Measurements from ENCODE around the gene SLCO2A1. TPM values are rescaled to one million over a fixed set of nuclear protein-coding genes. Genes with fewer than 3 reads are reported as not detected.

Gene SLCO2A1
- total and polyA plus RNA-seq, 2 experiments from 2014 or later = 0.31 to 1.0 TPM

DNA sequence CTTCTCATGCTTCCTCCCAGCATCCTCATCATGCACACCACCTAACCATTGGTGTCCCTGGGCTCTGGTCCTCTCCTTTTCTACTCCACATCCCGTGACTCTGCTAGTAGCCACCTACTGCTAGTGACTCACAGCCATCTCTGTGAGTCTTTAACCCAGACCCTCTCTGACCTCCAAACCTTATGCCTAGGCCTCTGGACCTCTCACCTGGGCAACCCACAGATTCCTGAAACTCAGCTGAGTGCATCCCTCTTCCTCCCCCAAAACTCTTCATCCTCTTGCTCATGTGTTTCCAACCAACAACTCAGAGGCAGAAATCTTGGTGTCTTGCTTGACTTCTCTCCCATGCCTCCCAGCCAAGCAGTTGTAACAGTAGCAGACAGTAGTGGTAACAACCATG, 20.0 kb upstream of the SLCO2A1 start:
- Mint-ChIP-seq H3K27me3 (ENCODE audit: insufficient read depth, low read depth, poor library complexity) (peaks cover 10% of the 10 kb centered on the region), H3K27ac (no peak overlapping the region), H3K36me3 (ENCODE audit: low read depth) (peaks cover 9% of the 10 kb centered on the region; the same call in 1 of the 3 replicates), H3K9me3 (peaks cover 28% of the 10 kb centered on the region), H3K4me1 (no peaks in the 10 kb centered on the region), H3K4me3 (no peak overlapping the region)
- DNase-seq (ENCODE audit: low spot score) = no peak
- H4K20me1 ChIP-seq (replicated peaks; ENCODE audit: insufficient read depth) = no peaks in the 10 kb centered on the region
- H3K36me3 ChIP-seq (ENCODE audit: insufficient read depth) = peaks cover under 1% of the 10 kb centered on the region; the same call in 1 of the 2 replicates
- H3K4me3 ChIP-seq = no peak overlapping the region
- H3F3A ChIP-seq (replicated peaks; ENCODE audit: low read depth) = no peaks in the 10 kb centered on the region
- no peak for ATAC-seq
- no peak overlapping the region for H3K4me2 ChIP-seq
- peaks cover 3% of the 10 kb centered on the region; the same call in 1 of the 2 replicates for H3K9me2 ChIP-seq (ENCODE audit: insufficient read depth)
- no peaks in the 10 kb centered on the region for H3K79me2 ChIP-seq (replicated peaks; ENCODE audit: insufficient read depth)
- no peaks in the 10 kb centered on the region for H3K27me3 ChIP-seq (ENCODE audit: insufficient read depth)
- H2AFZ ChIP-seq = no peak overlapping the region
- no peaks in the 10 kb centered on the region for H3K4me1 ChIP-seq (ENCODE audit: insufficient read depth)
- TF ChIP-seq STAT1 (IDR thresholded peaks at IDR 0.05; ENCODE audit: unreplicated experiment) = no peak
- TF ChIP-seq JUNB (IDR thresholded peaks at IDR 0.05; ENCODE audit: unreplicated experiment) = no peak
- TF ChIP-seq ZNF462 (CRISPR knock-in tag; IDR thresholded peaks at IDR 0.05) = no peak
- TF ChIP-seq EZH2phosphoT487 (IDR thresholded peaks at IDR 0.05; ENCODE audit: unreplicated experiment) = no peak
- TF ChIP-seq CREB1 (CRISPR knock-in tag; IDR thresholded peaks at IDR 0.05; ENCODE audit: low read depth) = no peak
- TF ChIP-seq REST (IDR thresholded peaks at IDR 0.05; ENCODE audit: unreplicated experiment) = no peak
- no peak overlapping the region for H3K27ac ChIP-seq (ENCODE audit: low read depth)

Measured in GM23338 (cell line).